ENCODE results near the gene RUNX2.
"Not testable (repeated sequence)": the region's sequence is repeated elsewhere in the genome, so short reads cannot be mapped to it uniquely, and the experiment has no call there.

Gene RUNX2

DNA sequence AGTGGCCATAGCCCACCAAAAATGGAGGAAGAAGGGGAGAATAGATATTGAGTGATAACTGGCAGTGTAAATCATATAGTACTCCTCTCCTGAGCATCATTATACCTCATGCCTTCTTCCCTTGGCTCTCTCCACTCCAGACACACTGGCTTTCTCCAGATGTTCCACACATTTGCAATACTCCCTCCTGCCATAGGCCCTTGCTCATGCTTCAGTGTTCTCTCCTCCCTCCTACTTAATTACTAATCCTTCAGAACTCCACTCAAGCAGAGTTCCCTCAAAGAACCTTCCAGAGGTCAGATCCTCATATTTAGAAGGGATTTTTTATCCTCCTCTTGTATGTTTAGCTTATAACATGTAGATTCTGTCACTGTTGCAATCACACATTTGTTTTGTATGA, 329.1 kb downstream of the RUNX2 start:
- DNase-seq: no peak

DNA sequence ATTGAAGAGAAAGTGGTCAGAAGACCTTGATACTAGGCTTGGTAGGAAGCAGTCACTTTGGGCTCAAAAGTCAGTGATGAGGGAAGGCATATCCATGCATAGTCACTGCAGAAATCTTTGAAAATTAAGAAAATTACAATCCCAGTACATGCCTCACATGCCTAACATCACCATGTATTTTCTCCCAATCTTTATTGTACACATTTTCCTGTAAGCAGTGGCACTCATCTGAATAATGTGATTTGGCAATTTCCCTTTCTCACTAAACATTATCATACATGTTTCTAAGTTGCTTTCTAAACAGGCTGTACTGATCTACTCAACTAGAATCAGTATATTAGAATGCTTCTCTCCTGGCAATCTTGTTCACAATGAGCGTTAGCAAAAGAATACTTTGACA, 330.3 kb downstream of the RUNX2 start:
- DNase-seq: no peak

- no peak for DNase-seq
Observed at GRCh38 chr6:45658958-45659357, 330.8 kb downstream of the RUNX2 start.

DNA sequence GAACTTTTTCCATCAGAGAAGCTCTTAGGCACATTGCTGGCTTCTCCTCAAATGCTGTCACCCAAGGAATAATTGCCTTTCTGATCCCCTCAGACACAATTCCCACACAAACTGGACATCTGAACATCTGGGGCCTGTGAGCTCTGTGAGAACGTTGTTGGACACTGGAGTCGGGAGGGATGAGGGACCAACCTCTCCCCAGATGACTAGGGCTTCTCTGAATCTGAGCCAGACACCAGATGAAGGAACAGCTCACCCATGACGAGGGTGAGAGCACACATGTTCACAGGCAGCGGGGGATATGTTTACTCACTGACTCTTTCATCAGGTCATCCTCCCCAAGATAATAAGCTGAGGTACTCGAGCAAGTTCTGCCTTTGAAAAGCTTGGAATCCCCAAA, 333.5 kb downstream of the RUNX2 start:
- DNase-seq: no peak

DNA sequence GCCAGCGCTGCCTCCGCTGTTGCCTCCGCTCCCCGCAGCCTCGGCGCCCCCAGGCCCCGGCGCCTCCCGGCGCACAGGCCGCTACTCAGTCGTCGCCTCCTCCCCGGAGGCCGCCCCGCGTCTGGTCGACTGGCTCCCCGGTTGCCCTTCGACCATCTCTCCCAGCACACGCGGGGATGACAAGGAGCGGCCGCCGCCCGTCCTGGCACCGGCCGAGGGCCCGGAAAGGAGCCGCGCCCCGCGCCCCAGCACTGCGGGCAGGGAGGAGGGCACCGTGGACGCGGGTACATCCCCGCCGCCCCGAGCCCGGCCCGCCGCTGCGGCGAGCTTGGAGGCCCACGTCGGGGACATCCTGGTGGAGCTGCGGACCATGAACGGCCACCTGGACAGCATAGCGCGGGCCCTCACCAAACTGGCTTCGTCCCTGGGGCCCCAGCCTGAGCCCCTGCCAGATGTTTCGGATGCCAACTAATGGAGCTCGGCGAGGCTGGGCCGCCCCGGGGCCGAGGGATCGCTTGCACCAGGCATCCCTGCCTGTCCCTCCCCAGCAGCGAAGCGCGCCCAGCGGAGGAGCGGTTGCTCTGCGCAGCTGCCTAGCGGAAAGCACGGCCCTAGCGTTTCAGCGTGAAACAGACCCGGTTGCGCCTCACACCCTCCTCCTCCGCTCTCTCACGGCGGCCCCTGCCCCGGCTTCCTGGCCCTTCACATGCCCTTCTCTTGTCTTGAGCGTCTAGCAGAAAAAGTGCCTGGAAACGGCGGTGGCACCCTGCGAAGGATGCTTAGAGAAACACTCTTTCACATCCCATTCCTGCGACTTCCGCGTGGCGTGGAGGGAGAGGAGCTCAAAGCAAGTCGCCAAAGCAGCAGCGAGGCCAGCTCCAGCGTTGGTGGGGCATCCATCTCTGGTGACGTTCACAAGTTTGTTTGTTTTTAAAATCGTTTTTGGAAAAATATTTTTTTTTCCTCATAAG, 335.4 kb downstream of the RUNX2 start:
- DNase-seq: no peak

GRCh38 chr6:45664707-45665106, 336.6 kb downstream of the RUNX2 start:
- no peak for DNase-seq

- no peak for DNase-seq
Observed at GRCh38 chr6:45665859-45666258, 337.7 kb downstream of the RUNX2 start.

DNA sequence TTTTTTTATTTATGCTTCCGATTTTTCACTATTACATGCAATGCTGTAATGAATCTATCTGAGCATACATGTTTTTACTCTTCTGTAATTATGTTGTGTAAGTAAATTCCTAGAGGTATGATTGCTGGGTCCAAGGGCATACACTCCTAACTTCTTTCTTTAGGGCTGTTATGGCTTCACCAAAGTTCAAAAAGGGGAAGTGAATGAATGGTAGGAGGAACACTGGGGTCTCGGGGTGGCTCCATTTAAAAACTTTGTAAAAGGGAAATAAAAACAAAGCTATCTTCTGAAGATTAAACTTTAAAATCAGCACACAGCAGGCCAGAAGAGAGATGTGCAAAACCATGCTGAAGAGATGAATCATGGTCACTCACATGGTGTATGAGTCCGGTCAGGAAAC, 338.7 kb downstream of the RUNX2 start:
- DNase-seq: no peak

GRCh38 chr6:45667300-45667699, 339.2 kb downstream of the RUNX2 start:
- DNase-seq: no peak

DNA sequence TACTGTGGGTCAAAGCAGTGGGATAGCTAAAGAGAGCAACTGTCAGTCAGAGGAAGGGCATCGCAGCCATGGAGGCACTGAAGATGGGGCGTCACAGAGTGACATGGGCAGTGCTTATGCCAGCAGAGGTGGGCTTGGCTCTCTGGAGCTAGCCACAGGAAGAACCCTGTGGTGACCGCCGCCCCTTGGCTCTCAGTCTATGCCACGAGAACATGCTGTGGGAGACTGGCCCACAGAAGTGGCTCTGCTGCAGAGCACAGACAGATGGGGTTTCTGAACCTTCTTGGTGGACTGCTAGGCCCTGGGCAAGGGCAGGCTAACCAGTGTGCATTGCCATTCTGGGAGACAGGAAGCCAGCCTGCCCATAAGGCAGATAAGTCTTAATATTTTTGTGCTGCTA, 339.6 kb downstream of the RUNX2 start:
- DNase-seq: no peak

DNA sequence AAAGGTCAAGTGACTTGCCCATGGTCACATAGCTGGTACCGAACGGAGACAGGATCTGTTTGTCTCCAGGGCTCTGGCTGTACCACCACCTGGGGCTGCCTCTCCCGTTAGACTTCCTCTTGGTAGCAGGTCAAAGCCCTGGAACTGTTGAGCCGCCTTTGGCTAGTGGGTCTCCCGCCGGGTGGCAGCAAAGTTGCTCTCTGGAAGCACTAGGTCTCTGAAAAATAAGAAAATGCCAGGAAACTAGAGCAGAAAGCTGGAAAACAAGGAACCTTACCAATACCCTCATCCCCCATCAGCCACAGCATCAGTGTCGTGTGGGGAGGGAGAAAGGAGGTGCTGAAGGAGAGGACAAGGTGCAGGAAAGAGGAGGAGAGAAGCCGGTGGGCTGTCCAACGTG, 340.6 kb downstream of the RUNX2 start:
- DNase-seq: no peak

DNA sequence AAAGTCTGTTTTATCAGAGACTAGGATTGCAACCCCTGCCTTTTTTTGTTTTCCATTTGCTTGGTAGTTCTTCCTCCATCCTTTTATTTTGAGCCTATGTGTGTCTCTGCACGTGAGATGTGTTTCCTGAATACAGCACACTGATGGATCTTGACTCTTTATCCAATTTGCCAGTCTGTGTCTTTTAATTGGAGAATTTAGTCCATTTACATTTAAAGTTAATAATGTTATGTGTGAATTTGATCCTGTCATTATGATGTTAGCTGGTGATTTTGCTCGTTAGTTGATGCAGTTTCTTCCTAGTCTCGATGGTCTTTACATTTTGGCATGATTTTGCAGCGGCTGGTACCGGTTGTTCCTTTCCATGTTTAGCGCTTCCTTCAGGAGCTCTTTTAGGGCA, 345.0 kb downstream of the RUNX2 start:
- not testable (repeated sequence) for DNase-seq

- not testable (repeated sequence) for DNase-seq
Observed at GRCh38 chr6:45675166-45675565, 347.0 kb downstream of the RUNX2 start.

GRCh38 chr6:45675634-45676033, 347.5 kb downstream of the RUNX2 start:
- DNase-seq: no peak

DNA sequence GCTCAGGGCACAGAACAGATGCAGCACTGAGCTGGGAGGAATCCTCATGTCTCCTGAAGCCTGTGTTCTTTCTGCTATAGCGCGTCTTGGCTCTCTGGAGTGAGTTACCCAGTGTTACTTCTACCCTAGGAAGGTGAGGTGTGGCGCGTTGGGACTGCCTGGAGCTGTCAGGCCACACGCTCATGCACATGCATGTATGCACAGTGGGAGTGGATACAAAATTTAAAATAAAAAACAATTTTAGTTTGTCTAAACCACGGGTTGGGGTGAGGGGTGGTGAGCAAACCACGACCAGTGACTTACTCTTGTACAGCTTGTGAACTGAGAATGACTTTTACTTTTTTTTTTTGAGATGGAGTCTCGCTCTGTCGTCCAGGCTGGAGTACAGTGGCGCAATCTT, 348.2 kb downstream of the RUNX2 start:
- no peak for DNase-seq

DNA sequence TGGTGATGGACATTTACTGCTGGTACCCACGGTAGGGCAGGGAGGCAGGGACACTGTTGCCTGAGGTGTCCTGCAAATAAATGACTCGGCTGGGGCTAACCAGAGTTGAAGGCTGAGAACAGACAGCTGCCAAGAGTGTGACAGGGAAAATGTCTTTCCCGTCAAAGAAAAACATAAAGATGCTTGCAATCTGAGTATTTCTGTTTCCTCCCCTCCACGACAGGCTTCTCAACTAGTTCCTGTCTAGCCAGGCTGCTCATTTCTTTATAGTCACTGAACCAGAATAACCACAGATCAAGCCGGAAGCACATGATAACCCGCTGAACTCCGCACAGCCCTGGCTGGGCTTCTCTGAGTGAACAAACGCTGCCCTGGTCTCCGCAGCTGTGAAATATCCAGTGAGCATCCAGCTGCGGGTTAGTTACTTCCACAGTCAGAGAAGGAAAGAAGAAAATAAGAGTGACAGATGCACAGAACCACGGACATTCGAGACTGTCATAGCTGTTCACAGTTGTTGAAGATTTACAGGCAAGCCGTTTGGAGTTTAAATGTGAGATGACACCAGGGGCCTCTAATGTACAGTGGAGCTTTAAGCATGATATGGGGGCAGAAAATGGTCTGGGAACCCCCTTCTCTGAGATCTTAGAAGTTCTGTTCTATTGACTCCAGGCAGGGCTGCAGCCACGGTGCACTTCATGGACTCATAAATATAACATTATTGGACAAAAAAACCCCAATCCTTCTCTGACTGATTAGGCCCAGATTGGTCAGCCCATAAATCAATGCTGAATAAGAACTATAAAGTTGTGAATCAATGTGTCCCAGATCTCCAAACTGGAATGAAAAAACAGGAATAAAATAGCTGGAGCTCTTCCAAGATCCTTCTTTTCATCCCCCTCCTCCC, 349.5 kb downstream of the RUNX2 start:
- DNase-seq: peak; percentile 70

- no peak for DNase-seq
Observed at GRCh38 chr6:45678285-45678607, 350.1 kb downstream of the RUNX2 start.

- no peak for DNase-seq
Observed at GRCh38 chr6:45679163-45679562, 351.0 kb downstream of the RUNX2 start.

- DNase-seq: no peak
Observed at GRCh38 chr6:45679631-45680030, 351.5 kb downstream of the RUNX2 start.

DNA sequence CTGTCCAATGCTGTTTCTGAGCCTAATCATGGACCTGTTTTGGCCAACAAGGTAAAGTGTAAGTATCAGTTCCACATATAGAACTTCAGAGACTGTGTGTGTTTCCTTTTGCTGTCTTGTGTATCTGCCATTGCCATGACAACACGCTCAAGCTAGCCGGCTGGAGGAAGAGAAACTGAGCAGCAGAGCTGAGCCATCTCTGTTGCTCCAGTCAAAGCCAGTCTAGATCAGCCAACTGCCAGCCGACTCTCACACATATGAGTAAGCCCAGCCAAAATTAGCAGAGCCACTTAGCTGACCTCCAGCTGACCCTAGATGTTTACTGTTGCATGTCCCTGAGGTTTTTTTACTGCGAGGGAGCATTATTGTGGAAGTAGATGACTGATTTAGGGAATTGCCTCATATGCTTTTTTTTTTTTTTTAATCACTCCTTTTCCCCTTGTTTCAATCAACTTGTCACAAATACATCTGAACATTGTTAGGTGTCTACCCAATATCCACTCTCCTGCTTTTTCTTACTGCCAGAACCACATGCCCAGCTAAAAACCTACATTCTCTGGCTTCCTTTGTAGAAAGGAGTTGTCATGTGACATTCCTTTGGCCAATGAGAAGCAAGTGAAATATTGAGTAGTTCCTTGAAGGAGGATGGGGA, 353.9 kb downstream of the RUNX2 start:
- no peak for DNase-seq

DNA sequence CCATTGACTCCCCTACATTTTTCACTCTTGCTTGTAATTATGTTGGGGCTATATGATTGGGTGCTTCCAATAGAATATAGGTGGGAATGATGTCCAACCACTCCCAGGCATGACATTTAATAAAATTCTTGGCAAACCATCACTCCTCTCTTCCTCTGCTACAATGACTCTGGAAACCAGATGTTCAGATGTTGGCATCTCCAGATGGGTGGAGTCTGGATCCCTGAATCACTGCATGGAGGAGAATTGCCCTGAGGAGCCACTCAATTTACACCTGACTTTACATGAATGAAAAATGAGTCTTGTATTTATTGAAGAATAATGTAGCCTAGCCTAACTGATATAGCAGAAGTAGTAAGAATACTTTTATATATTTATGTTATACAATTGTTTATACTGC, 356.3 kb downstream of the RUNX2 start:
- DNase-seq: no peak

GRCh38 chr6:45685076-45685475, 356.9 kb downstream of the RUNX2 start:
- DNase-seq: no peak

DNA sequence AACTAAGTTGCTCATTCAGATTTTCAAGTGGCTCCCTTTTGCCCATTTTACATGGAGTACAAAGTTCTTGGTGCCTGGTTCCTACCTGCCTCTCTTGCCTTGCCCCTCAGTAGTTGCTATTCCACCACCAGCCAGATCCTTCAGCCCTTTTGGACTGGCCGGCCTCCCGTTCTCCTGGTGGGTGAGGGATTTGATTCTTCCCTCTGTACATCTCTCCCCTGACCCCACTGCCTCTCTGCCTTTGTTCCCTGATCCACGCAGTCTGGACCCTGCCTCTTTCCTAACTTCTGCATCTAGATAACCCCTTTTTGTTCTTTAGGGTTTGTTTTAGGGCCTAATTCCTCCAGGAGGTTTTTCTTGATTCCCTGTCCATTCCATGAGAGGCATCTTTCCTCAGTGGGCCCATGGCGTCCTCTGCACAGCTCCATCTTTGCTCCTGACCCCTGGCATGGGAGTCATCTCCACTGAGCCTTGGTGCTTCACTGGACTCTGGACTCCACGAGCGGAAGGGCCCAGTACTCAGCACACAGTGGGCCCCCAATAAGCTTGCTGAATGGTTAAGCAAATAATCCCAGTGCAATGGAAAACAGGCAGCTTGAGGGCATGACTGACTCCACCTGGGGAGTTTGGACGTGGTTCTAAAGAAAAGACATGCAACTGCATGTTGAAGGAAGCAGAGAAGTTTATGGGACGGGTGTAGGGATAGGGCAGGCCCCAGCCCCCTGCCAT, 358.9 kb downstream of the RUNX2 start:
- no peak for DNase-seq

Measured in GF-D8 (cell line).